Uterus (tissue), 2 donors: ENCODE data around the gene LIN7B.

Experiments
- CTCF ChIP-seq, 4 experiments: fragments of 200-600 bp in 2 of 4; fragments of 450-650 bp in 2 of 4; sonication (generic) in 2 of 4; IDR thresholded peaks; one replicate each; pipeline ENCODE4 v1.5.1; 2016 to 2019; ENCODE audit warnings: antibody characterized with exemption in 4 of 4, mild to moderate bottlenecking in 2 of 4, moderate library complexity in 1 of 4
- POLR2A ChIP-seq, 2 donors: fragments of 450-650 bp; IDR thresholded peaks; one replicate each; pipeline ENCODE4 v1.6.1; 2016; ENCODE audit warnings: antibody characterized with exemption in 2 of 2, mild to moderate bottlenecking in 1 of 2, moderate library complexity in 1 of 2

- TF ChIP-seq CTCF (IDR thresholded peaks at IDR 0.05) (peak in 1 of 4 experiments; percentile 15), POLR2A (IDR thresholded peaks at IDR 0.05) (peak in 1 of 2 donors; percentile 32)
These were observed 28.7 kb downstream of the LIN7B start for GRCh38 chr19:49142866-49143335.
